HG03342 (cell line): Measurements from ENCODE around the gene LSG1.
"Not testable (repeated sequence)": the region's sequence is repeated elsewhere in the genome, so short reads cannot be mapped to it uniquely, and the experiment has no call there.

Experiments
- ATAC-seq: cut with Tn5 transposase; IDR thresholded peaks from one replicate; pipeline ENCODE4 v1.9.1; 2021; ENCODE audit warnings: mild to moderate bottlenecking, moderate library complexity; ENCODE audit not compliant: unreplicated experiment

Gene LSG1

DNA sequence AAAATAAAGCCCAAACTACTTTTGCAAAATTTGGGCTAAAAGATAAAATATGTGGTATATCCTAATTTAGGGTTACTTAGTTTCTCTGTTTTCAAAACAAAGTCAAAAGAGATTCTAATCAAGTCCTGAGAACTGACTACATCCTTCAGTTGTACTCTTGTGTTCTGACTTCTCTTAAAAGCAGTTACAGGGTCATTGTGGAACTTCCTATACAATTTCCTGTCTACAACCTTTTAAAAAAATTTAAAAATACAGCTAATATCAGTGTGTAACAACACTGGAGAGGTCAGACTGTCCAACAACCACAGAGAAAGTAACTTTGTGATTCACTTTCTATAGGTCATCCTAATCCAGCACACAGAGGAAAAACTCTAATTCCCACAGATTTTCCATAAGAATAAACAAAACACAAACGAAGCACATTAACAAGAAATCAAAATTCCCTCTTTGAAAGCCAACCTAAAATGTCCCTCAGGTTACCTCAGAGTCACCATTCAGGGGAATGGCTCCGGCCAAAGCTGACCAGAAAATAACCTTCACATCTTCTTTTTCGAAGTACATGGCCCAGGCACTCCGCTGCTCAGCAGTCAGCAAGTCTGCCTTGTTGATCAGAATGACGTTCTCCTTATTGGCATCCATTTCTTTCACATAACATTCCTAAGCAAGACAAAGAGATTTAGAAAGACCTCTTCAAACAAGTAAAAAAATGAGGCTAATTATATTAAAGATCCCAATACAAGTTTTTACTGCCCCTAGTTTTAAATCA lies 13.3 kb downstream of the LSG1 start:
- ATAC-seq, result no peak

- no peak for ATAC-seq
These were observed 14.6 kb downstream of the LSG1 start for GRCh38 chr3:194657439-194657838.

GRCh38 chr3:194654443-194654842 lies 17.5 kb downstream of the LSG1 start:
- no peak for ATAC-seq

DNA sequence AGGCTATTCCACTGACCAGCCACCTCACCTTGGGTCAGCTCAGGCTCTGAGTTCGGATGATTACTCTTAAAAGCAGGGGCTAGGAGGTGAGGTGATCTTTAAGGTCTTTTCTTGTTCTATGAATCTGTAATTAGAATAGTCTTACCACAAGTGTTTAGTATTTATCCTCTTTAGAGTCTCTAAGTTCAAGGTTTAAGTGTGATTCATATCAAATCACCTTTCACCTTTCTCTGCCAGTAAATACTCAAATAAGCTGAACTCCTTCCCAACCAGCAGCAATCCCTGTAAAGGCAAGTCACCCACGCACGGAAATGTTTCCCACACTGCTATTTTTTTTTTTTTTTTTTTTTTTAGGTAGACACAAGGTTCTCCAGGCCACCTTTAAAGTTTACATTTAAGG lies 24.2 kb downstream of the LSG1 start:
- no peak for ATAC-seq

GRCh38 chr3:194642769-194643168 lies 29.2 kb downstream of the LSG1 start:
- no peak for ATAC-seq

DNA sequence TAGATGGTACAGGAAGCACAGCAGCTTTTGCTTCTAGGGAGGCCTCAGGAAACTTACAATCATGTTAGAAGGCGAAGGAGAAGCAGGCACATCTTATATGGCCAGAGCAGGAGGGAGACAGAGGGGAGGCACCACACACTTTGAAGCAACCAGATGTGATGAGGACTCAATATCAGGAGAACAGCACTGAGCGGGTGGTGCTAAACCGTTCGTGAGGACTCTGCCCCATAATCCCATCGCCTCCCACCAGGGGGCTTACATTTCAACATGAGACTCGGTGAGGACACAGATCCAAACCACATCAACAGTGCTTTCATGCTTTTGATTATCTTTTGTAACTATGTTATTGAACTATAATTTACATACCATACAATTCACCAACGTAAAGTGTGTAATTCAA lies 31.2 kb downstream of the LSG1 start:
- ATAC-seq, result no peak

DNA sequence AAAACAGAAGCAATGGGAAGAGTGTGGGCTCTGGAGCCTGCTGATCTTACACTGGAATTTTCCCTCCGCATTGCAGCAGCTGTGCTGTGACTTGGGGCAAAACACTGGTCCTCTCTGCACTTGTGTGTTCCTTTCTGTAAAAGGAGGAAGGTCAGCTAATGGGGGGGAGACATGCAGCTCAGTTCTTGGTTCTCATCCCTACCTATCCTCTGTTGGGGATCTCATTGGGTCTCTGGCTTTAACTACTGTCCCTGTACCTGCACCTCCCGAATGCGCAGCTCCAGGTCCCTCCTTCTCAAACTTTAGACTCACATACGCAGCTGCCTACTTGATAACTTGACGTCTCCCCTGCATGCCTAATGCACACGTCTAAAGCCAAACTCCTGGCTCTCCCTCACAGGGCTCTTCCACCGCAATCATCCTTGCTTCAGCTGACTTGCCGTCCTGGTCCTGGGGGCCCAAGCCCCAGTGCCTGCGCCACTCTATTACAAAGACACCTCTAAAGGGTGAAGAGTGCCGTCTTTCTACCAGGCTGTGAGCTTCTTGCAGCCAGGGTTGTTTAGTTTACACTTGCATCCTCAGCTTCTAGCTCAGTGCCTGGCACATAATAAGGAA lies 32.9 kb downstream of the LSG1 start:
- no peak for ATAC-seq

- no peak for ATAC-seq
These were observed 34.2 kb downstream of the LSG1 start for GRCh38 chr3:194637541-194638400.

DNA sequence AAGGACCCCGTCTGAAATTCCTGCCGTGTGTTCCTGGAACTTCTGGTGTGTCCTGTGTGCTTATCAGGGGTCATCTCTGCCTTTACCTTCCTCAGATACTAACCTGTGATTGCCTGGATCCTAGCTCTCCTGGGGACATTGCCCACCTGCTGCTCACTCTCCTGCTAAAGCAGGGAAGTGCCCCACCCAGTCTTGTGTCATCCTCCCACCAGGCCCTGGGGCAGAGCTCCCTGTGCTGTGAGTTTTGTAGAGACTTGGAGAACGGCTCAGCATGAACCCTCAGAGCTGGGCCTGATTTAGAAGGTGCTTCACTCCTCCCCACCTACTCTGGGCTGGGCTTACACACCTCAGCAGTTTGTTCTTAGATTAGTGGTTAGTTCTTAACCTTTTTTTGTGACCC lies 34.9 kb downstream of the LSG1 start:
- no peak for ATAC-seq

DNA sequence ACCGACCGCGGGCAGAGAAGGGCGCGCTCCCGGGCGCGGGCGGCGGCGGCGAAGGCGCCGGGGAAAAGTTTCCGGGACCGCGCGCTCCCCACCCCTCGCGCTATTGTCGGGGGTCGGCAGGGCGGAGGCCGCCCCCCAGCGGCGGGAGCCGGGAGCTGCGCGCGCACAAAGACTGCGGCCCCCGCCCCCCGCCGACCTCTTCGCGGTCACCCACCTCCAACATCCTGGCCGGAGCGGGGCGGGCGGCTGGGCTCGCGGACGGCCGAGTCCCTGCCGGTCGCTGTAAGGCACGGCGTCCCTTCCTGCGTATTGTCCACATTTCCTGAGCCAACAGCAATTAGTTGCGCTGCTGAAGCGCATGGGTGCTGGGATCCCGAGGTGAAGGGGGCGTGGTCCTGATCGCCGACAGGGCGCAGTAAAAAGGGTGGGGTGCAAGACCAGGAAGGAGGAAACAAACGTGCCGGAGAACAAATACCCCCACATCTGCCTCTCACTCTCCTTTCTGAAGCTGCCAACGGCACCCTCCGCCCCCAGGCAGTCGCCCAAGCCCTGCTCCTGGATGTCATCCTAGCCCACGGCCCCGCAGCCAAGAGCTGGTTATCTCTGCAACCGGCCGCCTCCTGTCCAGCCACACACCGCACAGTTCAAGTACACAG lies 38.5 kb downstream of the LSG1 start, which contains the start of gene TMEM44:
Gene TMEM44, minus strand, starts transcription at position 71 of the 656 bp plus-strand sequence. CDS start 204 bp downstream, outside the sequence.
- peak; percentile 85 for ATAC-seq

DNA sequence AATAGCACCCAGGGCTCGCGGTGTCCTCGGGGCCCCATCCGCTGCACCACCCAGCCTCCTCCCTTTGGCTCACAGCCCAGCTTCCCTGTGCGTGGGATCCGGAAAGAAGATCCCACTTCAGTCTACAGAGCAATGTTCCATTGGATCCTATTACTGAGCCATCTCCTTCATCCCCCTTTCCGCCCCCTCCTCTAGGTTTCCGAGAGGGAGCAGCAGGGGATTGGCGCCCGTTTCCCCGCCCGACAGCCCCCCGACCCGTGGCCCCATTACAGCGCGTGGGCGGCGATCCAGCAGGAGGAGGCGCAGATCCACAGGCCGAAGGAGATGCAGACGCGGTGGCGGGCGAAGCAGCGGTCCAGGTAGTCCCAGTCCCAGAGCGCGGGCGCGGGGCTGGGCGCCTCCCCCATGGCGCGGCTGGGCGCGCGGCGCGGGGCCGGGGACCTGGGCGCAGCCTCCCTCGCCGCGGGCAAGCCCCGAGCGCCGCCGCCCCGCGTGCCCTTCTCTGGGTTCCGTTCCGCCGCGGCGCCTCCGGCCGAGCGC lies 39.1 kb downstream of the LSG1 start:
- peak; percentile 56 for ATAC-seq

DNA sequence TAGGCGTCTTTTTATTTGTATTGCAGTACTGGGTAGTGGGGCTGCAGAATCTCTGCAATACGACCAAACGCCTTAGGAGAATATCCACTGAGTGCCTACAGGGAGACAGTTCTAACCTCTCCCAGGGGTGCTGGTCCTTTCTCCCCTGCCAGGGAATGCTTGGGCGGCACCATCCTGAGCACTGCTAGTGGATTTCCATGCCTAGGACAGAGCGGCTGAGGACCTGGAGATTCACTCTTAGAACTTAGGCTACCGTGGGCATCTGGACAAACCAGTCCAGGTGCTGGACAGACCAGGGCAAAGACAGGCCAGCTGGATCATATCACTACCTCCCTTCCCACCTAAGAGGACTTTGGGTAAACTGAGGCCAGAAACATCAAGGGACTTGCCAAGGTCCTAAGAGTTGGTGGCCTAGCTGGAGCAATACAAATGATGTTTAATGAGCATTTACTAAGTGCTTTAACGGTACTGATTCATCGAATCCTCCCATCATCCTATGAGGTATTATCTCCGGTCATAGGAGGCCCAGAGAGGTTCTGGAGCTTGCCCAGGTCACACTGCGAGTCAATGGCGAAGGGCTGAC lies 39.7 kb downstream of the LSG1 start:
- no peak for ATAC-seq

DNA sequence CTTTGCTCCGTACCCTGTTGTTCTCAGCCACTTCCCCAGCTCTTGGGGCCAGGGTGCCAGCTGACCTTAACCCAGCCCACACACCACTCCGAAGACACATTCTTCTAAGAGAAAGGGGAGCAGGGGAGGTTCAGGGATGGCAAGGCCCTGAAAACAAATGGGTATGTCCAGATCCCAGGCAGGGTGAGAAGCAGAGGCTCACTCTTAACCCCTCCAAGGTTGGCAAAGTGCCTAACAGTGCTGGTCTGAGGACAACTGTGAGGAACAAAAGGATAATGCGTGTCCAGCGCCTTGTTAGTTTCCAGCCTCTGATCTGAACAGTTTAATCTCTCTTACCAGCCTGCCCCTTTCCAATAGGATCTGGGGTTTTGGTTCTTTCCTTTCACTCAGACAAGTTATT lies 40.3 kb downstream of the LSG1 start:
- ATAC-seq, result no peak

GRCh38 chr3:194630681-194631080 lies 41.3 kb downstream of the LSG1 start:
- not testable (repeated sequence) for ATAC-seq

DNA sequence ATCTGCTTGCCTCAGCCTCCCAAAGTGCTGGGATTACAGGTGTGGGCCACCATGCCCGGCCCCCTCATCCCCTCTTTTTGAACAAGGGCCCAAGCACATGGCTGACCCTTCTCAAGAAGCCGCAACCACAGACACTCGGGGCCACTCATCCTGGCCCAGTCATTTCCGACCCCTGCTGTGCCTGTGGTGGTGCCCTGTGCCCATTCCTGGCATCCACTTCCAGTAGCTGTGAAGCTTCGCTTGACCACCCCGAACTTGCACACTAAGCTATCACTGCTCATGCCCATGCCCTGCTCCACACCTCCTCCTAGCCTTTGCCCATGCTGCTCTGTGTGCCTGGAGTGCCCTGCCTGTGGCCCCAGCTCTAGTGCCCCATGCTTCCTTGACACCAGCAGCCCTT lies 47.0 kb downstream of the LSG1 start:
- ATAC-seq, result no peak

DNA sequence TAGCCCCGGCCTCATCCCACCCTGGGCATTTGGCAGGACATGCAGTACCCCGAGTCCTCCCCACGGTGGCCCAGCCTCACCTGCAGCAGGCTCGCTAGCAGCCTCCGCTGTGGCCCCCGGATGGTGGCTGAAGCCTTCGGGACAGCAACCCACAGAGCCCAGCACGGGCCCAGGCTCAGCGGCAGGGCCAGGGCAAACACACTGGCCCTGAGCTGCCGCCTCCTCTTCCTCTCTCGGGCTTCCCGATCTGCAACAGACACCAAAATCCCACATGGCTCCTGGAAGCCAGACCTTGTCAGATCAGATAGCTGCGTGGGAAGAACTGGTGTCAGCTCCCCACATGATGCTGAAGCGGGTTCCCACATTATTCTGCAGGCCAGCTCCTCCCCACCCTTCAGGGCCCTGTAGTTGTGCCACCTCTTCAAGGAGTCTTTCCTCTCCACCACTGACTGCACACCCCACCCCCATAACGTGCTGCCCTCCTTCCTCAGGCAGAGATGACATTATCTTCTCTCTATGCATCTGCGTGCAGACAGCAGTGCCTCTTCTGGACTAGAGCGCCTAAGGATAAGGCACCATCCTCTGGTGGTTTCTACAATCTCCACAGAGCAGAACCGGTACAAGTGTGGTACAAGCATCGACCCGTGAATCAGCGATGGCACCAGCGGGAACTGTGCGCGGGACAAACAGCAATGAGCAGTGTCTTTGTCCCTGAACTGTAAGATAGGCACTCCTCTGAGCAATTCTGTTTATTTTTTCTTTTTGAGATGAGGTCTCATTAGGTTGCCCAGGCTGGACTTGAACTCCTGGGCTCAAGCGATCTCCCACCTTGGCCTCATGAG lies 48.3 kb downstream of the LSG1 start:
- no peak for ATAC-seq

DNA sequence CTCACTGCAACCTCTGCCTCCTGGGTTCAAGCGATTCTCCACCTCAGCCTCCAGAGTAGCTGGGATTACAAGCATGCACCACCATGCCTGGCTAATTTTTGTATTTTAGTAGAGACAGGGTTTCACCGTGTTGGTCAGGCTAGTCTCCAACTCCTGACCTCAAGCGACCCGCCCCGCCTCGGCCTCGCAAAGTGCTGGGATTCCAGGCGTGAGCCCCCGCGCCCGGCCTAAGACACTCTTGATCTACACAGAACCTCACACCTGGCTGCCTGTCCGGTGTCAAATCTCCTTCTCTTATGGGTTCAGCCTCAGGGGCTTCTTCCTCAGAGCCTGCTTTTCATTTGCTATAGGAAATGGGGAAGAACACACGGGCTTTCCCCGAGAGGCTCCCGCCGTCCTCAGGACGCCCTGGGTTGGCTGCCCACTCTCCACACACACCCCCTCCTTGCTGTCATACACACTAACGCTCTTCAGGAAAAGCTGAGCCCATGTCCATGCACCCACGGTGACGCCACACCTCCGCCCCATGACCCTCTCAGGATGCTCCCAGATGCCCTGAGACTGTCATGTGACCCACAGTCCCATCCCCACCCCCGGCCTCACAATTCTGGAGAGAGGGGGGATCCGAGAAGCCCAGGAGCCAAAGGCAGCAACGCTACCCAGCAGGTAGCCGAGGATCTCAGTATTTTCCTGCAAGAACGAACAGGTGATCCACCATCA lies 49.2 kb downstream of the LSG1 start:
- ATAC-seq, result no peak

- ATAC-seq, result no peak
These were observed 50.0 kb downstream of the LSG1 start for GRCh38 chr3:194621947-194622346.

GRCh38 chr3:194620196-194620595 lies 51.8 kb downstream of the LSG1 start:
- ATAC-seq, result no peak
